Activated effector memory CD4-positive, alpha-beta T cell treated with Interleukin-2 at 50 U/mL for 16 hours (primary cell): Measurements from ENCODE around the gene SOX8.
"Not testable (repeated sequence)": the region's sequence is repeated elsewhere in the genome, so short reads cannot be mapped to it uniquely, and the experiment has no call there.

Experiments
- DNase-seq: peaks from one replicate; pipeline ENCODE4 v3.0.0-alpha.2; 2020

The SOX8 gene

GRCh38 chr16:1010815-1011214 is 29.2 kb downstream of the SOX8 start:
- DNase-seq, result no peak

GRCh38 chr16:1011316-1012082 is 29.9 kb downstream of the SOX8 start:
- no peak for DNase-seq

- DNase-seq, result no peak
Observed at GRCh38 chr16:1012135-1012534, 30.6 kb downstream of the SOX8 start.

GRCh38 chr16:1012722-1013592 is 31.4 kb downstream of the SOX8 start:
- DNase-seq, result no peak

- DNase-seq, result no peak
Observed at GRCh38 chr16:1013593-1013900, 32.0 kb downstream of the SOX8 start.

GRCh38 chr16:1014221-1014620 is 32.7 kb downstream of the SOX8 start:
- DNase-seq, result no peak

GRCh38 chr16:1014771-1015495 is 33.4 kb downstream of the SOX8 start:
- DNase-seq, result no peak

GRCh38 chr16:1018447-1019198 is 37.1 kb downstream of the SOX8 start:
- DNase-seq, result no peak

- DNase-seq, result no peak
Observed at GRCh38 chr16:1019231-1020090, 37.9 kb downstream of the SOX8 start.

- no peak for DNase-seq
Observed at GRCh38 chr16:1020091-1020399, 38.5 kb downstream of the SOX8 start.

GRCh38 chr16:1020591-1020990 is 39.0 kb downstream of the SOX8 start:
- no peak for DNase-seq

GRCh38 chr16:1021553-1022160 is 40.1 kb downstream of the SOX8 start:
- DNase-seq, result no peak

GRCh38 chr16:1022466-1022865 is 40.9 kb downstream of the SOX8 start:
- DNase-seq, result no peak

- no peak for DNase-seq
Observed at GRCh38 chr16:1024138-1024537, 42.6 kb downstream of the SOX8 start.

- not testable (repeated sequence) for DNase-seq
Observed at GRCh38 chr16:1025183-1025809, 43.7 kb downstream of the SOX8 start.

- no peak for DNase-seq
Observed at GRCh38 chr16:1026057-1026783, 44.6 kb downstream of the SOX8 start.

GRCh38 chr16:1026784-1027500 is 45.4 kb downstream of the SOX8 start:
- no peak for DNase-seq

GRCh38 chr16:1027501-1027815 is 45.9 kb downstream of the SOX8 start:
- no peak for DNase-seq

- DNase-seq, result no peak
Observed at GRCh38 chr16:1028056-1028455, 46.5 kb downstream of the SOX8 start.
